H1 (cell line): ENCODE results near the gene TRIM44. TPM values are rescaled to one million over a fixed set of nuclear protein-coding genes. Genes with fewer than 3 reads are reported as not detected.

Source experiments
- GABPA ChIP-seq: IDR thresholded peaks from 2 replicates; pipeline ENCODE4 v1.6.1; 2011; ENCODE audit warnings: mild to moderate bottlenecking, low read length, moderate library complexity, borderline replicate concordance; ENCODE audit not compliant: insufficient read depth
- SIRT6 ChIP-seq: IDR thresholded peaks from one replicate; pipeline ENCODE4 v1.7.1; 2012; ENCODE audit warnings: low read length, inconsistent platforms
- polyA plus RNA-seq, 7 experiments: library from polyadenylated mRNA; depleted of rRNA in 3 of 7; stranded (reverse) in 5 of 7; unstranded in 2 of 7; fragments of >200 nt in 5 of 7; fragments of 200-250 nt in 2 of 7; gene quantifications; 1 replicate in 5 of 7; 2 replicates in 1 of 7; 4 replicates in 1 of 7; pipeline versions ENCODE4 v1.2.1 to v1.2.3, GENCODE V29; 2011 to 2013; ENCODE audit warnings: missing spikeins in 2 of 7, mixed read lengths in 2 of 7
- total RNA-seq: library from RNA; stranded (reverse); fragmentation: NEBNext Ultra II Directional; extraction: Animal tissue kit (Norgen Biotek cat#: 25700); gene quantifications from 2 replicates; pipeline ENCODE4 v1.2.1, GENCODE V29; 2021
- TF ChIP-seq, protein P1 (sequence below): fragments of 300-600 bp; sonication (generic); IDR thresholded peaks from 2 replicates; pipeline ENCODE4 v1.7.1; 2012; ENCODE audit warnings: low read length, moderate library complexity, mild to moderate bottlenecking, inconsistent platforms; ENCODE audit not compliant: insufficient replicate concordance

Gene TRIM44
- total and polyA plus RNA-seq, 2 of the 8 experiments (the other 6 are each of a cell fraction or from before 2014, with no cell fraction given), result 13.9 to 34.4 TPM

DNA sequence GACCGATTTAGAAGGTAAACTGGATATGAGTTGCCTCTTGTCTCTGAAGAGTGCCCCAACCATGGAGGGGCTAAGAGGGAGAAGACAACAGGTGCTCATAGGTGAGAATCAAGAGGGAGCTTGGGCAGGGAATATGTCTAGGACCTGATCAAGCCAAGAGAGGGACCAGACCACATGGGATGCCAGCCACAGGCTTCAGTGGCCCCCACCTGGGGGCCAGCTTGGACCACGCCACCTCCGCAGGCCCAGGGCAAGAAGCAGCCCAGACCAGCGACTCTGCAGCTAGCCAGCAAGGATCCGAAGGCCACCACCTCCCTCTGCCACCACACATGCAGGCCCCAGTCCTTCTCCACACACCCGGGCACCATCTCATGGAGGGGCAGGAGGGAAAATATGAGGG is 188.8 kb downstream of the TRIM44 start (continued):
- TF ChIP-seq, protein P1, sequence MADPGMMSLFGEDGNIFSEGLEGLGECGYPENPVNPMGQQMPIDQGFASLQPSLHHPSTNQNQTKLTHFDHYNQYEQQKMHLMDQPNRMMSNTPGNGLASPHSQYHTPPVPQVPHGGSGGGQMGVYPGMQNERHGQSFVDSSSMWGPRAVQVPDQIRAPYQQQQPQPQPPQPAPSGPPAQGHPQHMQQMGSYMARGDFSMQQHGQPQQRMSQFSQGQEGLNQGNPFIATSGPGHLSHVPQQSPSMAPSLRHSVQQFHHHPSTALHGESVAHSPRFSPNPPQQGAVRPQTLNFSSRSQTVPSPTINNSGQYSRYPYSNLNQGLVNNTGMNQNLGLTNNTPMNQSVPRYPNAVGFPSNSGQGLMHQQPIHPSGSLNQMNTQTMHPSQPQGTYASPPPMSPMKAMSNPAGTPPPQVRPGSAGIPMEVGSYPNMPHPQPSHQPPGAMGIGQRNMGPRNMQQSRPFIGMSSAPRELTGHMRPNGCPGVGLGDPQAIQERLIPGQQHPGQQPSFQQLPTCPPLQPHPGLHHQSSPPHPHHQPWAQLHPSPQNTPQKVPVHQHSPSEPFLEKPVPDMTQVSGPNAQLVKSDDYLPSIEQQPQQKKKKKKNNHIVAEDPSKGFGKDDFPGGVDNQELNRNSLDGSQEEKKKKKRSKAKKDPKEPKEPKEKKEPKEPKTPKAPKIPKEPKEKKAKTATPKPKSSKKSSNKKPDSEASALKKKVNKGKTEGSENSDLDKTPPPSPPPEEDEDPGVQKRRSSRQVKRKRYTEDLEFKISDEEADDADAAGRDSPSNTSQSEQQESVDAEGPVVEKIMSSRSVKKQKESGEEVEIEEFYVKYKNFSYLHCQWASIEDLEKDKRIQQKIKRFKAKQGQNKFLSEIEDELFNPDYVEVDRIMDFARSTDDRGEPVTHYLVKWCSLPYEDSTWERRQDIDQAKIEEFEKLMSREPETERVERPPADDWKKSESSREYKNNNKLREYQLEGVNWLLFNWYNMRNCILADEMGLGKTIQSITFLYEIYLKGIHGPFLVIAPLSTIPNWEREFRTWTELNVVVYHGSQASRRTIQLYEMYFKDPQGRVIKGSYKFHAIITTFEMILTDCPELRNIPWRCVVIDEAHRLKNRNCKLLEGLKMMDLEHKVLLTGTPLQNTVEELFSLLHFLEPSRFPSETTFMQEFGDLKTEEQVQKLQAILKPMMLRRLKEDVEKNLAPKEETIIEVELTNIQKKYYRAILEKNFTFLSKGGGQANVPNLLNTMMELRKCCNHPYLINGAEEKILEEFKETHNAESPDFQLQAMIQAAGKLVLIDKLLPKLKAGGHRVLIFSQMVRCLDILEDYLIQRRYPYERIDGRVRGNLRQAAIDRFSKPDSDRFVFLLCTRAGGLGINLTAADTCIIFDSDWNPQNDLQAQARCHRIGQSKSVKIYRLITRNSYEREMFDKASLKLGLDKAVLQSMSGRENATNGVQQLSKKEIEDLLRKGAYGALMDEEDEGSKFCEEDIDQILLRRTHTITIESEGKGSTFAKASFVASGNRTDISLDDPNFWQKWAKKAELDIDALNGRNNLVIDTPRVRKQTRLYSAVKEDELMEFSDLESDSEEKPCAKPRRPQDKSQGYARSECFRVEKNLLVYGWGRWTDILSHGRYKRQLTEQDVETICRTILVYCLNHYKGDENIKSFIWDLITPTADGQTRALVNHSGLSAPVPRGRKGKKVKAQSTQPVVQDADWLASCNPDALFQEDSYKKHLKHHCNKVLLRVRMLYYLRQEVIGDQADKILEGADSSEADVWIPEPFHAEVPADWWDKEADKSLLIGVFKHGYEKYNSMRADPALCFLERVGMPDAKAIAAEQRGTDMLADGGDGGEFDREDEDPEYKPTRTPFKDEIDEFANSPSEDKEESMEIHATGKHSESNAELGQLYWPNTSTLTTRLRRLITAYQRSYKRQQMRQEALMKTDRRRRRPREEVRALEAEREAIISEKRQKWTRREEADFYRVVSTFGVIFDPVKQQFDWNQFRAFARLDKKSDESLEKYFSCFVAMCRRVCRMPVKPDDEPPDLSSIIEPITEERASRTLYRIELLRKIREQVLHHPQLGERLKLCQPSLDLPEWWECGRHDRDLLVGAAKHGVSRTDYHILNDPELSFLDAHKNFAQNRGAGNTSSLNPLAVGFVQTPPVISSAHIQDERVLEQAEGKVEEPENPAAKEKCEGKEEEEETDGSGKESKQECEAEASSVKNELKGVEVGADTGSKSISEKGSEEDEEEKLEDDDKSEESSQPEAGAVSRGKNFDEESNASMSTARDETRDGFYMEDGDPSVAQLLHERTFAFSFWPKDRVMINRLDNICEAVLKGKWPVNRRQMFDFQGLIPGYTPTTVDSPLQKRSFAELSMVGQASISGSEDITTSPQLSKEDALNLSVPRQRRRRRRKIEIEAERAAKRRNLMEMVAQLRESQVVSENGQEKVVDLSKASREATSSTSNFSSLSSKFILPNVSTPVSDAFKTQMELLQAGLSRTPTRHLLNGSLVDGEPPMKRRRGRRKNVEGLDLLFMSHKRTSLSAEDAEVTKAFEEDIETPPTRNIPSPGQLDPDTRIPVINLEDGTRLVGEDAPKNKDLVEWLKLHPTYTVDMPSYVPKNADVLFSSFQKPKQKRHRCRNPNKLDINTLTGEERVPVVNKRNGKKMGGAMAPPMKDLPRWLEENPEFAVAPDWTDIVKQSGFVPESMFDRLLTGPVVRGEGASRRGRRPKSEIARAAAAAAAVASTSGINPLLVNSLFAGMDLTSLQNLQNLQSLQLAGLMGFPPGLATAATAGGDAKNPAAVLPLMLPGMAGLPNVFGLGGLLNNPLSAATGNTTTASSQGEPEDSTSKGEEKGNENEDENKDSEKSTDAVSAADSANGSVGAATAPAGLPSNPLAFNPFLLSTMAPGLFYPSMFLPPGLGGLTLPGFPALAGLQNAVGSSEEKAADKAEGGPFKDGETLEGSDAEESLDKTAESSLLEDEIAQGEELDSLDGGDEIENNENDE, result no peak
- TF ChIP-seq GABPA (no peak), SIRT6 (no peak)
